ENCODE data around the gene EPHA6. TPM values are rescaled to one million over a fixed set of nuclear protein-coding genes. Genes with fewer than 3 reads are reported as not detected.

EPHA6 gene
- total RNA-seq, 1 donor from 2014 or later: 13.2 TPM

GRCh38 chr3:97177242-97177641, 362.8 kb downstream of the EPHA6 start:
- no peak for DNase-seq (ENCODE audit: low spot score)

GRCh38 chr3:97181704-97182103, 367.3 kb downstream of the EPHA6 start:
- DNase-seq (ENCODE audit: low spot score): no peak

- no peak for DNase-seq (ENCODE audit: low spot score)
Measured at GRCh38 chr3:97187771-97188170, 373.4 kb downstream of the EPHA6 start.

GRCh38 chr3:97189835-97190234, 375.4 kb downstream of the EPHA6 start:
- no peak for DNase-seq (ENCODE audit: low spot score)

GRCh38 chr3:97197083-97197482, 382.7 kb downstream of the EPHA6 start:
- DNase-seq (ENCODE audit: low spot score): no peak

GRCh38 chr3:97197830-97198229, 383.4 kb downstream of the EPHA6 start:
- no peak for DNase-seq (ENCODE audit: low spot score)

GRCh38 chr3:97200387-97200786, 386.0 kb downstream of the EPHA6 start:
- no peak for DNase-seq (ENCODE audit: low spot score)

GRCh38 chr3:97201814-97202213, 387.4 kb downstream of the EPHA6 start:
- DNase-seq (ENCODE audit: low spot score): no peak

GRCh38 chr3:97228966-97229365, 414.6 kb downstream of the EPHA6 start:
- DNase-seq (ENCODE audit: low spot score): no peak

- no peak for DNase-seq (ENCODE audit: low spot score)
Measured at GRCh38 chr3:97230486-97230885, 416.1 kb downstream of the EPHA6 start.

- DNase-seq (ENCODE audit: low spot score): peak; percentile 45
Measured at GRCh38 chr3:97232393-97233034, 418.1 kb downstream of the EPHA6 start.

GRCh38 chr3:97235179-97235578, 420.8 kb downstream of the EPHA6 start:
- no peak for DNase-seq (ENCODE audit: low spot score)

GRCh38 chr3:97235611-97236315, 421.4 kb downstream of the EPHA6 start:
- no peak for DNase-seq (ENCODE audit: low spot score)

- DNase-seq (ENCODE audit: low spot score): no peak
Measured at GRCh38 chr3:97241417-97241816, 427.0 kb downstream of the EPHA6 start.

GRCh38 chr3:97245201-97245910, 431.0 kb downstream of the EPHA6 start:
- DNase-seq (ENCODE audit: low spot score): no peak

- no peak for DNase-seq (ENCODE audit: low spot score)
Measured at GRCh38 chr3:97256060-97256459, 441.7 kb downstream of the EPHA6 start.

GRCh38 chr3:97257942-97258697, 443.7 kb downstream of the EPHA6 start:
- no peak for DNase-seq (ENCODE audit: low spot score)

GRCh38 chr3:97259263-97259662, 444.9 kb downstream of the EPHA6 start:
- no peak for DNase-seq (ENCODE audit: low spot score)

- DNase-seq (ENCODE audit: low spot score): no peak
Measured at GRCh38 chr3:97264180-97264579, 449.8 kb downstream of the EPHA6 start.

GRCh38 chr3:97265237-97266005, 451.0 kb downstream of the EPHA6 start:
- DNase-seq (ENCODE audit: low spot score): no peak

GRCh38 chr3:97269202-97269601, 454.8 kb downstream of the EPHA6 start:
- no peak for DNase-seq (ENCODE audit: low spot score)
